Aorta (tissue), 5 donors: ENCODE data around the gene ANKH. TPM values are rescaled to one million over a fixed set of nuclear protein-coding genes. Genes with fewer than 3 reads are reported as not detected.

Source experiments
- ATAC-seq: fragments of 200-7000 bp; cut with Tn5 transposase; one replicate; pipeline ENCODE4 v1.9.1; 2022; ENCODE audit warnings: moderate library complexity; ENCODE audit not compliant: low FRiP score
- DNase-seq, 2 donors: peaks; one replicate each; pipeline ENCODE4 v3.0.0-alpha.2; 2020
- H3K27ac ChIP-seq, 2 donors: one replicate each; pipeline ENCODE4 v1.5.1; 2013; ENCODE audit warnings: low read length in 2 of 2, mild to moderate bottlenecking in 2 of 2, moderate library complexity in 2 of 2, control low read depth in 1 of 2, inconsistent platforms in 1 of 2, low read depth in 1 of 2
- H3K27me3 ChIP-seq, 2 donors: one replicate each; pipeline ENCODE4 v1.6.1; 2013; ENCODE audit warnings: control low read depth in 1 of 2, low read length in 1 of 2, mild to moderate bottlenecking in 1 of 2, moderate library complexity in 1 of 2; ENCODE audit not compliant: insufficient read depth in 2 of 2, control insufficient read depth in 1 of 2
- H3K36me3 ChIP-seq, 2 donors: one replicate each; pipeline ENCODE4 v1.6.1; 2013; ENCODE audit warnings: control low read depth in 1 of 2, low read length in 1 of 2, mild to moderate bottlenecking in 1 of 2; ENCODE audit not compliant: insufficient read depth in 2 of 2, control insufficient read depth in 1 of 2
- H3K4me1 ChIP-seq, 2 donors: one replicate each; pipeline ENCODE4 v1.6.1; 2013; ENCODE audit warnings: low read length in 2 of 2, control low read depth in 1 of 2, mild to moderate bottlenecking in 1 of 2, moderate library complexity in 1 of 2; ENCODE audit not compliant: insufficient read depth in 2 of 2, control insufficient read depth in 1 of 2
- H3K4me3 ChIP-seq, 2 donors: one replicate each; pipeline ENCODE4 v1.5.1; 2013; ENCODE audit warnings: low read length in 2 of 2, control low read depth in 1 of 2, mild to moderate bottlenecking in 1 of 2
- H3K9me3 ChIP-seq: one replicate; pipeline ENCODE4 v1.6.1; 2013; ENCODE audit warnings: mild to moderate bottlenecking, low read length; ENCODE audit not compliant: control insufficient read depth
- WGBS, 2 donors: extraction: QIAGEN DNeasy Blood & Tissue Kit; methylation state at CpG; one replicate each; pipeline ENCODE4 v1.1.7; 2013; 5-methylcytosine and 5-hydroxymethylcytosine counted together
- intact Hi-C, 2 donors: fragments of 100-400 bp; cut with DNase I; formaldehyde crosslinking; loops; one replicate each; pipeline versions ENCODE4 v1.14.2 to v1.15.0; 2022
- polyA plus RNA-seq, 2 donors: library from polyadenylated mRNA; stranded (reverse); fragments of 200-250 nt; gene quantifications; one replicate each; pipeline ENCODE4 v1.2.3, GENCODE V29; 2013
- total RNA-seq, 2 donors: library from RNA; stranded (reverse); fragmentation: NEBNext Ultra II Directional; extraction: Animal tissue kit (Norgen Biotek cat#: 25700); gene quantifications; one replicate each; pipeline ENCODE4 v1.2.1, GENCODE V29; 2021
- donor health status: healthy with polysubstance abuse.
- donor health status: Bipolar disorder and iron deficiency.
- donor health status: DM: no; HTN: no; CAD: no.
- donor health status: DM: no; HTN: no; CAD: no.
- donor health status: DM: yes; HTN: yes; CAD: no.

The ANKH gene
- total and polyA plus RNA-seq, 4 donors: 63.7 to 257 (median 167) TPM

- 0% methylated on average over 7 of the region's 7 CpGs for WGBS, 2 donors
- Histone ChIP-seq H3K27me3 (no peaks in the 10 kb centered on the region), H3K27ac (no peak overlapping the region), H3K4me1 (no peaks in the 10 kb centered on the region), H3K9me3 (no peaks in the 10 kb centered on the region), H3K36me3 (no peaks in the 10 kb centered on the region), H3K4me3 (no peak overlapping the region)
- ATAC-seq: peak; percentile 86
- peak; percentile 87 to 93 for DNase-seq
- intact Hi-C loops: loop anchor here (2.0 to 5.0 kb wide), 4 partner anchors 40 to 279 kb away; partner anchors contain the start of gene ANKH (in 2 of the 2)
Observed at GRCh38 chr5:14727428-14727865, 144.1 kb downstream of the ANKH start.

DNA sequence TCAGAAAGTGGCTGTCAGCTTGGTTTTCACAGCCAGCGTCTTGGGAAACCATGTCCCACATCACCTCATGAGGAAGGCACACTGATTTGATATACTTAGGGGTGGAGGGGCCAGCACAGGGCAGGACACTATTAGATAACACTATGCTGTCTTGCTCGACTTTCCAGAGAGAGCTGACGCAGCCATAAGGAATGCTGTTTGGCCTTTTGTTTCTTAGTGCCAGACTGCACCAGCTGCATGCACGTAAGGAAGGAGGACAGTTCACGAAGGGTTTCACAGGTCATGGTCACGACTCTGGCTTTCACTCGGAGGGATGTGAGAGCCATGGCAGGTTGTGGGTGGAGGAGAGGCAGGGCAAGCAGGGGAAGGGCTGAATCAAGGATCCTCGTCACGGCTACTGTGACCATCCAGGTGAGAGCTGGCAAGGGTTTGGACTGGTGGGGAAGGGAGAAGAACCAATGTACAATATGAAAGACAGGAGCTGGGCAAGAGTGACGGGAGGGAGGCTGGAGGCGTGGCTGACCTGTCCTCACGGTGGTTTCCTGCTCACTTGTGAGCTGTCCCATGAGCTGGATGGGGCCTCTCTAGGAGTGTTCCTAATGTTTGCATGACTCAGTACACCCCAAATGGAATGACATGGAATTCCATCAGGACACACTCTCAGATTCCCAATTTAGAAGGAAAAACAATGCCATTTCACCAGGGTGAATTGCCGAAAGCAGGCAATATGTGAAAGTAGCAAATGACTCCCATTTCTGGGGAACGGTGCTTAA lies 145.3 kb downstream of the ANKH start:
- WGBS, 2 donors: 38 to 46% methylated on average over 14 of the region's 14 CpGs
- H3K4me1 ChIP-seq: no peaks in the 10 kb centered on the region
- H3K27me3 ChIP-seq: no peaks in the 10 kb centered on the region
- intact Hi-C loops: loop anchor here (2.0 to 5.0 kb wide), 4 partner anchors 39 to 281 kb away; partner anchors contain the start of gene ANKH (in 2 of the 2)
- H3K9me3 ChIP-seq: no peaks in the 10 kb centered on the region
- DNase-seq (no peak), ATAC-seq (no peak)
- no peaks in the 10 kb centered on the region for H3K36me3 ChIP-seq
- no peak overlapping the region for H3K4me3 ChIP-seq
- peak overlapping the region in 1 of 2 donors; percentile 64 for H3K27ac ChIP-seq

DNA sequence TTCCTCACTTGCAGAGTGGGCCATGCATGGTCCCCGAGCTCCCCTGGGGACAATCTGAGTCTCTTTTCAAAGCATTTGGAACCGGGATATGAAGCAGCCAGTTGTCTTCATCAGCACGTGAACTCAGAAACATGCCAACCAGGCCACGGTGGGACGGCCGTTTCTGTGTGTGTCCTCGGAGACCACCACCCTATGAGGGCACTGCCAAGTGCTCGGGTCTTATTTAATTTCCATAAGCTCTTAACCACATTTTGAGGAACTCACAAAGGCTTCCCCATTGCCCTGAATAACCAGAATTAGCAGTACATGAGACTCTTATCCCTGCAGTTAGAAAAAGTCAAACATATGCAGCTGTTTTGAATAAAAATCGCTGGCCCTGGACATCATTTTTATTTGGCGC lies 146.9 kb downstream of the ANKH start:
- ATAC-seq (no peak), DNase-seq (peak in 1 of 2 donors; percentile 82)
- intact Hi-C loops: loop anchor here (5.0 kb wide), 2 partner anchors 37 to 148 kb away; partner anchors contain the start of gene ANKH (in 1 of the 2)
- Histone ChIP-seq H3K9me3 (no peaks in the 10 kb centered on the region), H3K4me3 (no peak overlapping the region), H3K27ac (no peak overlapping the region), H3K4me1 (no peaks in the 10 kb centered on the region), H3K27me3 (no peaks in the 10 kb centered on the region), H3K36me3 (no peaks in the 10 kb centered on the region)
- 80 to 83% methylated on average over 10 of the region's 10 CpGs for WGBS, 2 donors

DNA sequence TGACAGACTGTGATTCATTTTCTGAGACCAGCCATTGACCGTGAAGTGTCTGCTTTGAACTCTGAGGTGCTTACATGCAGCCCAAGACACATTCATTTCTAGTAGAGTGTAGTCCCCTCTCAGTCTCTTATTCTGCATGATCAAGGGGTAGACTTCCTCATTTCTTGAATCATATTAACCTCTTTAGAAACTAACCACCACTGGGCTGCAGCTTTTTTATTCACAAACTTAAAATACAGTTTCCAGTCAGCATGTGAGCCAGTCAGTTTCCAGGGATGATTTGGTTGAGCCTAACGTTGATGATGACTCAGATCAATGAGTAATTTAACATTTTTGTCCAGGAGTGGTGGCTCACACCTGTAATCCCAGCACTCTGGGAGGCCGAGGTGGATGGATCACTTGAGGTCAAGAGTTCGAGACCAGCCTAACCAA lies 147.9 kb downstream of the ANKH start:
- no peaks in the 10 kb centered on the region for H3K36me3 ChIP-seq
- H3K27ac ChIP-seq: no peak overlapping the region
- H3K4me1 ChIP-seq: no peaks in the 10 kb centered on the region
- DNase-seq (no peak), ATAC-seq (no peak)
- 83 to 85% methylated on average over 4 of the region's 4 CpGs for WGBS, 2 donors
- no peak overlapping the region for H3K4me3 ChIP-seq
- no peaks in the 10 kb centered on the region for H3K27me3 ChIP-seq
- no peaks in the 10 kb centered on the region for H3K9me3 ChIP-seq
- intact Hi-C loops: no loop called here

DNA sequence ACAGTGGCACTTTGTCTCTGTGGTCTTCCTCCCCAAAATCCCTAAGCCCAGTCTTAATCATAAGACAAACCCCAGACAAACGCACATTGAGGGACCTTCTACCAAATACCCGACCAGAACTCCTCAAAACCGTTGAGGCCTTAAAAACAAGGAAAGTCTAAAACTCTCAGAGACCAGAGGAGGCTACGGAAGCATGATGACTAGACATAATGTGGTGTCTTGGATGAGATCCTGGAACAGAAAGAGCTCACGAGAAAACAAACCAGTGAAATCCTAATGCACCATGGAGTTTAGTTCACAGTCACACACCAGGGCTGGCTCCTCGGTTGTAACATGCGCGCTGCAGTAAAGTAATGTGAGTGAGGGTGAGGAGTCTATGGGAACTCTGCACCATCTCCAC lies 148.7 kb downstream of the ANKH start:
- no peaks in the 10 kb centered on the region for H3K36me3 ChIP-seq
- DNase-seq: no peak
- ATAC-seq: no peak
- 93 to 95% methylated on average over 8 of the region's 8 CpGs for WGBS, 2 donors
- no peak overlapping the region for H3K27ac ChIP-seq
- intact Hi-C loops: no loop called here
- no peaks in the 10 kb centered on the region for H3K27me3 ChIP-seq
- H3K9me3 ChIP-seq: no peaks in the 10 kb centered on the region
- no peaks in the 10 kb centered on the region for H3K4me1 ChIP-seq
- no peak overlapping the region for H3K4me3 ChIP-seq

GRCh38 chr5:14721990-14722656 lies 149.5 kb downstream of the ANKH start:
- Histone ChIP-seq H3K9me3 (no peaks in the 10 kb centered on the region), H3K27me3 (no peaks in the 10 kb centered on the region), H3K4me1 (no peaks in the 10 kb centered on the region), H3K27ac (no peak overlapping the region), H3K36me3 (no peaks in the 10 kb centered on the region), H3K4me3 (no peak overlapping the region)
- ATAC-seq (no peak), DNase-seq (no peak)
- 87 to 89% methylated on average over 7 of the region's 7 CpGs for WGBS, 2 donors
- intact Hi-C loops: no loop called here

GRCh38 chr5:14720236-14720923 lies 151.2 kb downstream of the ANKH start:
- Histone ChIP-seq H3K9me3 (no peaks in the 10 kb centered on the region), H3K27me3 (no peaks in the 10 kb centered on the region), H3K4me1 (no peaks in the 10 kb centered on the region), H3K36me3 (no peaks in the 10 kb centered on the region), H3K4me3 (no peak overlapping the region), H3K27ac (no peak overlapping the region)
- DNase-seq (no peak), ATAC-seq (no peak)
- 91 to 96% methylated on average over 3 of the region's 3 CpGs for WGBS, 2 donors
- intact Hi-C loops: no loop called here

DNA sequence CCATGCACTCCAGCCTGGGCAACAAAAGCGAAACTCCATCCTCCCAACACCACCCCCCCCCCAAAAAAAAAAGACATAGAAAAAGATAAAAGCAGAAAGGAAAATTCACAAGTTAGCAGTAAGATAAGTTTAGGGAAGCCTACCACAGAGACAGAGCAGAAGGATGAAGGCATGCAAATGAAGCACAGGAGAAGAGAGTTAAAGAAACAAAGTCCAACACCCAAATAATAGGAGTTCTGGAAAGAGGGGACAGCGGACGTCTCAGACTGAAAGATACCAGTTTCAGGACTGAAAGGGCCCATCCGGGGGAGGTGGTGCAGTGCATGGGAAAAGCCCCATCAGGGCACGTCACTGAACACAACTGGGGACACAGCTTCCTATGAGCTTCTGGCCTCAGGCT lies 152.8 kb downstream of the ANKH start:
- H3K4me3 ChIP-seq: no peak overlapping the region
- ATAC-seq (no peak), DNase-seq (no peak)
- no peaks in the 10 kb centered on the region for H3K9me3 ChIP-seq
- intact Hi-C loops: no loop called here
- H3K27me3 ChIP-seq: no peaks in the 10 kb centered on the region
- H3K36me3 ChIP-seq: no peaks in the 10 kb centered on the region
- H3K4me1 ChIP-seq: no peaks in the 10 kb centered on the region
- no peak overlapping the region for H3K27ac ChIP-seq
- 93 to 94% methylated on average over 5 of the region's 5 CpGs for WGBS, 2 donors
